ENCODE results near the gene TIMM9.
"Not testable (repeated sequence)": the region's sequence is repeated elsewhere in the genome, so short reads cannot be mapped to it uniquely, and the experiment has no call there.

TIMM9 gene

DNA sequence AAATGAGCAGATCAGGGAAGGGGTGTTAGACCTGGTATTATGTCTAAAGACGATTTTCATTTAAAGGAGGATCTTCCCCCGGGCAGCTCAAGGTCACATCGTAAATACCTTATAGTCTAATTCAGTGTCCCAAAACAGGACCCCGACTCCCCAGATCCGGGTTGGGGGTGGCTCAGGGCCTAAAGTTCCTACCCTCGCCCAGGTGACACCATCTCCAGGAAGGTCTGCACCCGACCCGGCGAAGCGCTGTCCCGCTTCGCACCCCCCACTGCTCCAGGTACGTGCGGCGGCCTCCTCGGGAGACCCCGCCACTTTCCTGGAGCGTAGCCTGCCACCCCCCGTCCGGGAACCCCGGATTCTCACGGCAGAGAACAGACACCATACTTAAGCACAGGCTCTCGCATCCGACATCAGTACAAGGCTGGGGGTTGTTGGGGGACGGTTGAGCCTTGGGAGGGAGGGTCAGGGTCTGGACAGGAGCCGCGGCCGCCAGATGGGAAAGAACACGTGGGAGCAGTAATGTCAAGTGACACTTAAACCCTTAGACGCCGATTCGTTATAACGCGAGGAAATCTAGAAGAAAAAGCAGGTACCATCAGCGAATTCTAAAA lies 556 bp downstream of the TIMM9 start:
- peaks cover 39% of the 10 kb centered on the region for H3K36me3 ChIP-seq (ENCODE audit: insufficient read depth, insufficient read length, low read length)
- DNase-seq (ENCODE audit: low read depth, low spot score), result peak; percentile 33
- H3K4me1 ChIP-seq (ENCODE audit: insufficient read depth, insufficient read length), result no peaks in the 10 kb centered on the region

DNA sequence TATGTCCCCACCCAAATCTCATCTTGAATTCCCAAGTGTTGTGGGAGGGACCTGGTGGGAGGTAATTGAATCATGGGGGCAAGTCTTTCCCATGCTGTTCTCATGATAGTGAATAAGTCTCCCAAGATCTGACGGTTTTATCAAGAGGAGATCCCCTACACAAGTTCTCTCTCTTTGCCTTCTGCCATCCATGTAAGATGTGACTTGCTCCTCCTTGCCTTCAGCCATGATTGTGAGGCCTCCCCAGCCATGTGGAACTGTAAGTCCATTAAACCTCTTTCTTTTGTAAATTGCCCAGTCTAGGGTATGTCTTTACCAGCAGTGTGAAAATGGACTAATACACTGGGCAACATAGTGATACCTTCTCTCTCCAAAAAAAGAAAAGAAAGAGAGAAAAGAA lies 10.4 kb downstream of the TIMM9 start:
- not testable (repeated sequence) for DNase-seq (ENCODE audit: low read depth, low spot score); H3K27me3 ChIP-seq (ENCODE audit: insufficient read depth, insufficient read length); H3K4me1 ChIP-seq (ENCODE audit: insufficient read depth, insufficient read length); H3K9ac ChIP-seq (ENCODE audit: insufficient read length, low read depth); H3K9me3 ChIP-seq (ENCODE audit: insufficient read depth, low read length); H3K4me3 ChIP-seq (ENCODE audit: insufficient read length, low read depth)
- peaks cover 41% of the 10 kb centered on the region for H3K36me3 ChIP-seq (ENCODE audit: insufficient read depth, insufficient read length, low read length)

More for the DNA sequence above, 556 bp downstream of the TIMM9 start:
- no peaks in the 10 kb centered on the region for H3K9me3 ChIP-seq (ENCODE audit: insufficient read depth, low read length)
- peak overlapping the region; percentile 79 for H3K9ac ChIP-seq (ENCODE audit: insufficient read length, low read depth)
- H3K4me3 ChIP-seq (ENCODE audit: insufficient read length, low read depth), result peak overlapping the region; percentile 62
- TF ChIP-seq YY1 (IDR thresholded peaks at IDR 0.05; ENCODE audit: insufficient read depth, insufficient read length), result no peak
- TF ChIP-seq ZNF274 (IDR thresholded peaks at IDR 0.05; ENCODE audit: low read depth, low read length), result no peak
- no peak for TF ChIP-seq SUZ12 (IDR thresholded peaks at IDR 0.05; ENCODE audit: extremely low read depth, insufficient read depth, insufficient read length)
- H3K27me3 ChIP-seq (ENCODE audit: insufficient read depth, insufficient read length), result no peaks in the 10 kb centered on the region

DNA sequence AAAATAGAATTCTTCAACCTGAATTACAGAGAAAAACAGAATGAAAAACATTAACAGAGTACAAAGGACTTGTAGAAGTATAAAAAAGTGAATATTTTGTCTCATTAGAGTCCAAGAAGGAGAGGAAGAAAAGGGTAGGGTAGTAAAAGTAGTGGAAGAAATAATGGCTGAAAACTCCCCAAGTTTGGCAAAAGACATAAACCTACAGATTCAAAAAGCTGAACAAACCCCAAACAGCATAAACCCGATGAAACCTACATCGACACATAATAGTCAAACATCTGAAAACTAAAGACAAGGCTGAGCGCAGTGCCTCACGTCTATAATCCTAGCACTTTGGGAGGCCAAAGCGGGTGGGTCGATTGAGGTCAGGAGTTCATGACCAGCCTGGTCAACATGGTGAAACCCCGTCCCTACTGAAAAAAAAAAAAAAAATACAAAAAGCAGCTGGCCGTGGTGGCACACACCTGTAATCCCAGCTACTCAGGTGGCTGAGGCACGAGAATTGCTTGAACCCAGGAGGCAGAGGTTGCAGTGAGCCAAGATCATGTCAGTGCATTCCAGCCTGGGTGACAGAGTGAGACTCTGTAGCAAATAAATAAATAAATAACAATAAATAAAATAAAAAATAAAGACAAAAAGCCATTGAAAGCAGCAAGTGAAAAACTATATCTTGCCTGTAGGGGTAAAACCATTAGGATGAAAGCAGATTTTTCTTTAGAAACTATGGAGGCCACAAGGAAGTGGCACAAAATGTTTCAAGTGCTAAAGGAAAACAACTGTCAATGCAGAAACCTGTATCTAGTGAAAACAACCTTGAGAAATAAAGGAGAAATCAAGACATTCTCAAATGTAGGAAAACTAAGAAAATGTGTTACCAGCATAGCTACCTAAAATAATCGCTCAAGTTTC lies 11.4 kb downstream of the TIMM9 start:
- H3K4me1 ChIP-seq (ENCODE audit: insufficient read depth, insufficient read length), result no peaks in the 10 kb centered on the region
- H3K9ac ChIP-seq (ENCODE audit: insufficient read length, low read depth), result no peak overlapping the region
- H3K36me3 ChIP-seq (ENCODE audit: insufficient read depth, insufficient read length, low read length), result peaks cover 39% of the 10 kb centered on the region
- no peak overlapping the region for H3K4me3 ChIP-seq (ENCODE audit: insufficient read length, low read depth)
- no peak for DNase-seq (ENCODE audit: low read depth, low spot score)
- H3K9me3 ChIP-seq (ENCODE audit: insufficient read depth, low read length), result no peaks in the 10 kb centered on the region
- TF ChIP-seq YY1 (IDR thresholded peaks at IDR 0.05; ENCODE audit: insufficient read depth, insufficient read length), result no peak
- TF ChIP-seq SUZ12 (IDR thresholded peaks at IDR 0.05; ENCODE audit: extremely low read depth, insufficient read depth, insufficient read length), result no peak
- TF ChIP-seq ZNF274 (IDR thresholded peaks at IDR 0.05; ENCODE audit: low read depth, low read length), result no peak
- H3K27me3 ChIP-seq (ENCODE audit: insufficient read depth, insufficient read length), result no peaks in the 10 kb centered on the region

DNA sequence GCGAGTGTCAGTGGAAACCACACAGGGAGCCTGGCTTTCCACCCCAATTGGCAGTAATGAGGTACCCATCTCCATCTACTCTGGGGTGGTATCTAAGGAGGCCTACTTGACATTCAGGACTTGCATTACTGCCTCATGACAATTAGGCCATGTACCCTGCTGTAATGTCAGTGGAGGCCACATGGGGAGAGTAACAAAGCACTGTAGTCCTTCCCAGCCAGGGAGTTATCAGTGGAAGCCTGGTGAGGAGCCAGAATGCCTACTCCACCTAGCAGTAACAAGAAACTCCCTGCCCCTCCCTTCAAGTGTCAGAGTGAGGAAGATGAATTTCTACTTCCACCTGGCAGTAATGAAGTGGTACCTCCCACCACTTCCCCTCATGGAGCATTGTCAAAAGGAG lies 12.5 kb downstream of the TIMM9 start:
- Histone ChIP-seq H3K27me3 (ENCODE audit: insufficient read depth, insufficient read length) (no peaks in the 10 kb centered on the region), H3K9me3 (ENCODE audit: insufficient read depth, low read length) (no peaks in the 10 kb centered on the region), H3K36me3 (ENCODE audit: insufficient read depth, insufficient read length, low read length) (peaks cover 42% of the 10 kb centered on the region), H3K9ac (ENCODE audit: insufficient read length, low read depth) (no peak overlapping the region), H3K4me3 (ENCODE audit: insufficient read length, low read depth) (no peak overlapping the region), H3K4me1 (ENCODE audit: insufficient read depth, insufficient read length) (no peaks in the 10 kb centered on the region)
- no peak for DNase-seq (ENCODE audit: low read depth, low spot score)
- no peak for TF ChIP-seq ZNF274 (IDR thresholded peaks at IDR 0.05; ENCODE audit: low read depth, low read length)
- no peak for TF ChIP-seq YY1 (IDR thresholded peaks at IDR 0.05; ENCODE audit: insufficient read depth, insufficient read length)
- TF ChIP-seq SUZ12 (IDR thresholded peaks at IDR 0.05; ENCODE audit: extremely low read depth, insufficient read depth, insufficient read length), result no peak

DNA sequence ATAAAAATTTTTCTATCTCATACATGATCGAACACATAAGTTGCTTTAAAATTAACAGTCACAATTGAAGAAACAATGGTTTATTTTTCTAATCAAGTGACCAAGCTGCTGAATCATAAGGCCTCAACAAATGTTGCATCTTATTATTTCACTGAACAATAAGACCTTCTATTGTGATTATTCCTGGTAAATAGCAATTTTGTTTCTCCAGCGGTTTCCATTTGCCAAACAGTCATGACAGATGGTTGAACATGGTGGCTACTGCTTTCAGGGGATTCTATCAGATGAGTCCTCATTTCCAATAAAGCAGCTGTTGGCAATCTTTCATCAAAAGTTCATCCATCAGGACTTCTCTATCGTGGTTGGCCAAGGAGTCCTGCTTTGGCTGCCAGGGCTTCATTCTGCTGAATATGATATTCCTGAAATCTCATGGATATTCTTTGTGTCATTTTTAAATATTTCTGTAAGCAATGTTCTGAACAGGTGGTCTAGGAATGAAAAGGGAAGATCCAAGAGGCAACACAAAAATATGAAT lies 18.6 kb downstream of the TIMM9 start:
- Histone ChIP-seq H3K4me1 (ENCODE audit: insufficient read depth, insufficient read length) (no peaks in the 10 kb centered on the region), H3K9ac (ENCODE audit: insufficient read length, low read depth) (no peak overlapping the region), H3K27me3 (ENCODE audit: insufficient read depth, insufficient read length) (no peaks in the 10 kb centered on the region), H3K4me3 (ENCODE audit: insufficient read length, low read depth) (no peak overlapping the region), H3K36me3 (ENCODE audit: insufficient read depth, insufficient read length, low read length) (peaks cover 47% of the 10 kb centered on the region), H3K9me3 (ENCODE audit: insufficient read depth, low read length) (no peaks in the 10 kb centered on the region)
- no peak for DNase-seq (ENCODE audit: low read depth, low spot score)
- TF ChIP-seq SUZ12 (IDR thresholded peaks at IDR 0.05; ENCODE audit: extremely low read depth, insufficient read depth, insufficient read length) (no peak), YY1 (IDR thresholded peaks at IDR 0.05; ENCODE audit: insufficient read depth, insufficient read length) (no peak), ZNF274 (IDR thresholded peaks at IDR 0.05; ENCODE audit: low read depth, low read length) (no peak)

DNA sequence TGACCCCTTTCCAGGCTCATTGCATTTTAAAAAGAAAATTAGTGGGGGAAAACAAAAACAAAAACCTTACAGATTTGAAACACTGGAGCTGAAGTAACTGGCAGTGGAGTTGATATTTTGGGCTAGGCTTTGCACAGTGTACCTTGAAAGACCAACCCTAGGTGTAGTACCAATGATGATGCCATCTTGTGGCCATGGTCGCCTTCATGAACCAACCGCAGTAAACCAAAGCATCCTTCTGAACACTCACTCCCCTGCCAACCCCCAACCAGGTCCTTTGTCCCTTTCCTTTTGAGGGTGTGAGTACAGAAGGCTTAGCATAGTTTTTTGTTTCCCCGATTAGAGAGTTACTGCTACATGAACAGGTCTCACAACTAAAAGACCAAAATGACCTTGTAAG lies 25.7 kb downstream of the TIMM9 start:
- Histone ChIP-seq H3K27me3 (ENCODE audit: insufficient read depth, insufficient read length) (peaks cover 6% of the 10 kb centered on the region), H3K4me3 (ENCODE audit: insufficient read length, low read depth) (no peak overlapping the region), H3K9me3 (ENCODE audit: insufficient read depth, low read length) (no peaks in the 10 kb centered on the region), H3K9ac (ENCODE audit: insufficient read length, low read depth) (no peak overlapping the region), H3K4me1 (ENCODE audit: insufficient read depth, insufficient read length) (peaks cover 2% of the 10 kb centered on the region), H3K36me3 (ENCODE audit: insufficient read depth, insufficient read length, low read length) (peaks cover 9% of the 10 kb centered on the region)
- TF ChIP-seq SUZ12 (IDR thresholded peaks at IDR 0.05; ENCODE audit: extremely low read depth, insufficient read depth, insufficient read length) (no peak), ZNF274 (IDR thresholded peaks at IDR 0.05; ENCODE audit: low read depth, low read length) (no peak), YY1 (IDR thresholded peaks at IDR 0.05; ENCODE audit: insufficient read depth, insufficient read length) (no peak)
- DNase-seq (ENCODE audit: low read depth, low spot score), result no peak

DNA sequence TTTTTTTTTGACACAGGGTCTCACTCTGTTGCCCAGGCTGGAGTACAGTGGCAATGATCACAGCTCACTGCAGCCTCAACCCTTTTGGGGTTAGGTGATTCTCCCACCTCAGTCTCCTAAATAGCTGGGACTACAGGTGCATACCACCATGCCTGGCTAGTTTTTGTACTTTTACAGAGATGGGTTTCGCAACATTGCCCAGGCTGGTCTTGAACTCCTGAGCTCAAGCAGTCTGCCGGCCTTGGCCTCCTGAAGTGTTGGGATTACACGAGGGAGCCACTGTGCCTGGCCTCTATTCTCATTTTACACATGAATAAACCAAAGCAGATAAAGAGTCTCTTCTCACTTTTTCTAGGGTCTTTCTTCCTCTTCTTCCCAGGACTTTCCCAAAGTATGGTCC lies 28.4 kb downstream of the TIMM9 start:
- Histone ChIP-seq H3K9ac (ENCODE audit: insufficient read length, low read depth) (no peak overlapping the region), H3K4me1 (ENCODE audit: insufficient read depth, insufficient read length) (peaks cover 2% of the 10 kb centered on the region), H3K36me3 (ENCODE audit: insufficient read depth, insufficient read length, low read length) (no peaks in the 10 kb centered on the region), H3K9me3 (ENCODE audit: insufficient read depth, low read length) (no peaks in the 10 kb centered on the region), H3K4me3 (ENCODE audit: insufficient read length, low read depth) (no peak overlapping the region), H3K27me3 (ENCODE audit: insufficient read depth, insufficient read length) (peaks cover 12% of the 10 kb centered on the region)
- no peak for TF ChIP-seq ZNF274 (IDR thresholded peaks at IDR 0.05; ENCODE audit: low read depth, low read length)
- TF ChIP-seq YY1 (IDR thresholded peaks at IDR 0.05; ENCODE audit: insufficient read depth, insufficient read length), result no peak
- TF ChIP-seq SUZ12 (IDR thresholded peaks at IDR 0.05; ENCODE audit: extremely low read depth, insufficient read depth, insufficient read length), result no peak
- no peak for DNase-seq (ENCODE audit: low read depth, low spot score)
